Hepatocyte (in vitro differentiated cells): ENCODE measurements around the gene TMC5. TPM values are rescaled to one million over a fixed set of nuclear protein-coding genes. Genes with fewer than 3 reads are reported as not detected.
"Not testable (repeated sequence)": the region's sequence is repeated elsewhere in the genome, so short reads cannot be mapped to it uniquely, and the experiment has no call there.

Source experiments
- DNase-seq: peaks from one replicate; pipeline ENCODE4 v3.0.0-alpha.2; 2016; ENCODE audit warnings: low spot score
- H2AFZ ChIP-seq: fragments of 200-600 bp; sonication (generic); 2 replicates; pipeline ENCODE4 v1.6.0; 2016; ENCODE audit warnings: antibody characterized with exemption, mild to moderate bottlenecking
- H3K27ac ChIP-seq: fragments of 200-600 bp; sonication (generic); 2 replicates; pipeline ENCODE4 v1.5.1; 2016; ENCODE audit warnings: mild to moderate bottlenecking
- H3K27me3 ChIP-seq: fragments of 200-600 bp; sonication (generic); 2 replicates; pipeline ENCODE4 v1.6.1; 2016
- H3K36me3 ChIP-seq: fragments of 200-600 bp; sonication (generic); replicated peaks from 2 replicates; pipeline ENCODE4 v1.5.1; 2016; ENCODE audit warnings: low read depth; ENCODE audit not compliant: insufficient read depth
- H3K4me1 ChIP-seq: fragments of 200-600 bp; sonication (generic); 2 replicates; pipeline ENCODE4 v1.5.1; 2016; ENCODE audit warnings: mild to moderate bottlenecking, moderate library complexity; ENCODE audit not compliant: insufficient read depth
- H3K4me2 ChIP-seq: fragments of 200-600 bp; sonication (generic); 2 replicates; pipeline ENCODE4 v1.6.0; 2016
- H3K4me3 ChIP-seq: fragments of 200-600 bp; sonication (generic); 2 replicates; pipeline ENCODE4 v1.5.1; 2016; ENCODE audit warnings: mild to moderate bottlenecking
- H3K79me2 ChIP-seq: fragments of 200-600 bp; sonication (generic); 2 replicates; pipeline ENCODE4 v1.6.0; 2017; ENCODE audit warnings: mild to moderate bottlenecking
- H3K9me2 ChIP-seq: fragments of 200-600 bp; sonication (generic); replicated peaks from 2 replicates; pipeline ENCODE4 v1.6.0; 2017; ENCODE audit warnings: mild to moderate bottlenecking; ENCODE audit not compliant: insufficient read depth
- H3K9me3 ChIP-seq: fragments of 200-600 bp; sonication (generic); 2 replicates; pipeline ENCODE4 v1.5.1; 2016; ENCODE audit warnings: low read depth, mild to moderate bottlenecking
- H4K20me1 ChIP-seq: fragments of 200-600 bp; sonication (generic); 2 replicates; pipeline ENCODE4 v1.6.0; 2016; ENCODE audit warnings: mild to moderate bottlenecking; ENCODE audit not compliant: insufficient read depth, poor library complexity, severe bottlenecking
- EZH2 ChIP-seq: fragments of 200-600 bp; sonication (generic); IDR thresholded peaks from 2 replicates; pipeline ENCODE4 v1.6.1; 2016; ENCODE audit warnings: antibody characterized with exemption, mild to moderate bottlenecking, borderline replicate concordance
- EZH2phosphoT487 ChIP-seq: fragments of 200-600 bp; sonication (generic); IDR thresholded peaks from one replicate; pipeline ENCODE4 v1.6.1; 2018; ENCODE audit warnings: antibody characterized with exemption, mild to moderate bottlenecking, low read depth, moderate library complexity; ENCODE audit not compliant: unreplicated experiment, severe bottlenecking
- WGBS: methylation state at CpG from one replicate; pipeline ENCODE4 v1.1.6; 2016; ENCODE audit warnings: low lambda C conversion rate; ENCODE audit errors: missing lambda C conversion rate; 5-methylcytosine and 5-hydroxymethylcytosine counted together
- polyA plus RNA-seq: library from polyadenylated mRNA; unstranded; fragments of >200 nt; fragmentation: Nextera tagmentation; extraction: Ambion mirVana; gene quantifications from 2 replicates; pipeline ENCODE4 v1.2.1, GENCODE V29; 2016
- total RNA-seq: library from RNA; depleted of rRNA; stranded (reverse); fragments of >200 nt; gene quantifications from 2 replicates; pipeline ENCODE4 v1.2.3, GENCODE V29; 2014
- TF ChIP-seq, protein P1 (sequence below): fragments of 200-600 bp; sonication (generic); IDR thresholded peaks from 2 replicates; pipeline ENCODE4 v1.5.1; 2016; ENCODE audit warnings: antibody characterized with exemption, mild to moderate bottlenecking; ENCODE audit not compliant: poor library complexity

TMC5 gene
- total and polyA plus RNA-seq, 2 experiments from 2014 or later = 2.9 to 3.3 TPM

DNA sequence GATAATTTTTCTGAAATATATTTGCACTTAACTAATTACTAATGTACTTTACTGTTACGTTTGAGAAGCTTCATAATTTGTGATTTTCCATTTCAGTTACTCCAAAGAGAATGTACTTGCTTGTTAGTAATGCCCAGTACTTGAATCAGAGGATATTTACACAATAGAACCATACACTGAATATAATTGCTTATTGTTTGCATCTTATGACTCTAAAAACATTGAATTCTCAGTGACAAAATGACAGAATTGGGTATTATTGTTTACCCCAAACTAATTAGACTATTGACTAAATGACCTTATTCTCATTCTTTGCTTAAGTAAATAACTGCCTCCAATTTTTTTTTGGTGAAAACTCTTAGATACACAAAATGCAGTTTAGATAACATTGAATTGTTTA, 114.9 kb downstream of the TMC5 start:
- H3K4me3 ChIP-seq = no peak overlapping the region
- no peaks in the 10 kb centered on the region for H3K9me2 ChIP-seq
- no peaks in the 10 kb centered on the region for H3K79me2 ChIP-seq
- no peaks in the 10 kb centered on the region for H3K4me1 ChIP-seq
- no peak for DNase-seq
- H3K36me3 ChIP-seq = no peaks in the 10 kb centered on the region
- H3K27ac ChIP-seq = no peak overlapping the region
- no peak overlapping the region for H2AFZ ChIP-seq
- no peaks in the 10 kb centered on the region for H3K27me3 ChIP-seq
- no peaks in the 10 kb centered on the region for H3K9me3 ChIP-seq
- H4K20me1 ChIP-seq = no peaks in the 10 kb centered on the region
- 93% methylated on average over 1 of the region's 1 CpG for WGBS
- TF ChIP-seq, protein P1, sequence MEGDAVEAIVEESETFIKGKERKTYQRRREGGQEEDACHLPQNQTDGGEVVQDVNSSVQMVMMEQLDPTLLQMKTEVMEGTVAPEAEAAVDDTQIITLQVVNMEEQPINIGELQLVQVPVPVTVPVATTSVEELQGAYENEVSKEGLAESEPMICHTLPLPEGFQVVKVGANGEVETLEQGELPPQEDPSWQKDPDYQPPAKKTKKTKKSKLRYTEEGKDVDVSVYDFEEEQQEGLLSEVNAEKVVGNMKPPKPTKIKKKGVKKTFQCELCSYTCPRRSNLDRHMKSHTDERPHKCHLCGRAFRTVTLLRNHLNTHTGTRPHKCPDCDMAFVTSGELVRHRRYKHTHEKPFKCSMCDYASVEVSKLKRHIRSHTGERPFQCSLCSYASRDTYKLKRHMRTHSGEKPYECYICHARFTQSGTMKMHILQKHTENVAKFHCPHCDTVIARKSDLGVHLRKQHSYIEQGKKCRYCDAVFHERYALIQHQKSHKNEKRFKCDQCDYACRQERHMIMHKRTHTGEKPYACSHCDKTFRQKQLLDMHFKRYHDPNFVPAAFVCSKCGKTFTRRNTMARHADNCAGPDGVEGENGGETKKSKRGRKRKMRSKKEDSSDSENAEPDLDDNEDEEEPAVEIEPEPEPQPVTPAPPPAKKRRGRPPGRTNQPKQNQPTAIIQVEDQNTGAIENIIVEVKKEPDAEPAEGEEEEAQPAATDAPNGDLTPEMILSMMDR = no peak
- no peak for TF ChIP-seq EZH2phosphoT487
- no peak for TF ChIP-seq EZH2
- H3K4me2 ChIP-seq = no peak overlapping the region

DNA sequence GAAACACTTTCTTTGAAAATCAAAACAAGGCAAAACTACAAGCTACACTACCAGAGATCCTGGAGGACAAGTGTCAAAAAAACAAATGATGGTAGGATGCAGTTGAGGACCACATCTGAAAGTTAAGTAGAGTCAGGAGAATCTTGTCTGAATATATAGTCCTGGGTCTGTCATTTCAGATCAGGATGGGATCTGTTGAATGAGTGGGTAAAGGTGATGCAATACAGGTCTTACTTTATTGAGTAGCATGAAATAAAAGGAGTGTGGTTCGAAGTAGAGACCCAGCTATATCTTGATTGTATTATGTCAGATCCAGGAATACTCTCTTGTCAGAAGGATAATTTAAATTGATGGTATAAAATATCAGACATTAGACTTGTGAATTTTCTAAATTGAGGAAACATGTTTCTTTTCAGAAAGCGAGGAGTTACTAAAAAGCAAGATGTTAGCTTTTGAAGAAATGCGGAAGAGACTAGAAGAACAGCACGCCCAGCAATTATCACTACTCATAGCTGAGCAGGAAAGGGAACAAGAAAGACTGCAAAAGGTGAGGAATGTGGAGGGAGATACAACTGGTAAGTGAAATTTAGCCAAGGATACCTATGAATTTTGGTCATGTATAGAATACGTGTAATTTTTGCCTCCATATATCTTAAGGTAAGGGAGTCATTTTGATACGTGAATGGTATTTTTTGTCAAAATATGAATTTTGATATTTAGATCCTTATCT, 122.7 kb downstream of the TMC5 start:
- WGBS = 97% methylated on average over 6 of the region's 6 CpGs
- Histone ChIP-seq H3K9me2 (no peaks in the 10 kb centered on the region), H3K27me3 (no peaks in the 10 kb centered on the region), H3K4me2 (no peak overlapping the region), H3K4me3 (no peak overlapping the region), H4K20me1 (no peaks in the 10 kb centered on the region), H3K36me3 (no peaks in the 10 kb centered on the region), H3K27ac (no peak overlapping the region), H3K79me2 (no peaks in the 10 kb centered on the region), H3K4me1 (no peaks in the 10 kb centered on the region), H2AFZ (no peak overlapping the region), H3K9me3 (no peaks in the 10 kb centered on the region)
- DNase-seq = no peak
- TF ChIP-seq EZH2phosphoT487 (no peak), EZH2 (no peak)
- TF ChIP-seq, protein P1 = no peak

DNA sequence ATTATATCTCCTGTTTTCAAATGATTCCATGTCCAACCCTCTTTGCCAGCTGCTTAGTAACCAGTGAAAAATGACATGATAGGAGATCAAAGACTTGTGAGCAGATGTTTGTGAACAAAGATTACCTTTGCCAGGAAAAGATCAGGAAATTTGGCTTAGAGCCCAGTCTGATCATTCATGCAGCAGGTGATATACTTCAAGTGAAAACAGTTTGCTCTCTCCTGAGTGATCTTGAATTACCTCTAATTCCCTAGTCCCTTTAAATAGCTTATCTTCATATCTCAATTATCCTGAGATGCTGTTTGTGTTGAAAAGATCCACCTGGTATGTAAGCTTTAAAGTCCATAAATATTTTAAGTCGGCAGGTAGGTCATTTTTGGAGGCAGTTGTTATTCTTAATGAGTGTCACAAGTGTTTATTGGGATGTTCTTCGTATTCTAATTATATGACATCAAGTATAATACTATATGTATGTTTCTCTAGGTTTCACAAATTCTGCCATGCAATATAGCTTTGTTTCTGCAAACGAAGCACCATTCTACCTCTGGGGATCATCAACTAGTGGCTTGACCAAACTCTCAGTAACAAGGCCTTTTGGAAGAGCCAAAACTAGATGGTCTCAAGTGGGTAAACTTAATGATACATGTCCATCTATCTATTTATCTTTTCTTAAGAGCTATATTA, 124.6 kb downstream of the TMC5 start:
- Histone ChIP-seq H3K27me3 (no peaks in the 10 kb centered on the region), H3K4me2 (no peak overlapping the region), H3K79me2 (no peaks in the 10 kb centered on the region), H4K20me1 (no peaks in the 10 kb centered on the region), H3K9me3 (no peaks in the 10 kb centered on the region), H3K9me2 (no peaks in the 10 kb centered on the region), H3K36me3 (no peaks in the 10 kb centered on the region), H3K4me1 (no peaks in the 10 kb centered on the region), H3K27ac (no peak overlapping the region), H3K4me3 (no peak overlapping the region), H2AFZ (no peak overlapping the region)
- TF ChIP-seq, protein P1 = no peak
- TF ChIP-seq EZH2phosphoT487 (no peak), EZH2 (no peak)
- DNase-seq = peak; percentile 31
- 82% methylated on average over 3 of the region's 3 CpGs for WGBS

DNA sequence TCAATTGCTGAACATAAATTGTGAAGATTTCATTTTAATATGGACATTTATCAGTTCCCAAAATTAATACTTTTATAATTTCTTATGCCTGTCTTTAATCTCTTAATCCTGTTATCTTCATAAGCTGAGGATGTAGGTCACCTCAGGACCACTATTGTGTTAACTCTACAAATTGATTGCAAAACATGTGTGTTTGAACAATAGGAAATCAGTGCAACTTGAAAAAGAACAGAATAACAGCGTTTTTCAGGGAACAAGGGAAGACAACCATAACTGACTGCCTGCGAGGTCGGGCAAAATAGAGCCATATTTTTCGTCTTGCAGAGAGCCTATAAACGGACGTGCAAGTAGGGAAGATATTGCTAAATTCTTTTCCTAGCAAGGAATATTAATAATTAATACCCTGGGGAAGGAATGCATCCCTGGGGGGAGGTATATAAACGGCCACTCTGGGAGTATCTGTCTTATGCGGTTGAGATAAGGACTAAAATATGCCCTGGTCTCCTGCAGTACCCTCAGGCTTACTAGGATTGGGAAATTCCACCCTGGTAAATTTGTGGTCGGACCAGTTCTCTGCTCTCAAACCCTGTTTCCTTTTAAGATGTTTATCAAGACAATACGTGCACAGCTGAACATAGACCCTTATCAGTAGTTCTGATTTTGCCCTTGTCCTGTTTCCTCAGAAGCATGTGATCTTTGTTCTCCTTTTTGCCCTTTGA, 125.8 kb downstream of the TMC5 start:
- not testable (repeated sequence) for H3K36me3 ChIP-seq, DNase-seq, H3K27me3 ChIP-seq, H3K4me2 ChIP-seq, H3K4me1 ChIP-seq, H4K20me1 ChIP-seq, H3K9me2 ChIP-seq, H3K27ac ChIP-seq, H3K4me3 ChIP-seq, H3K9me3 ChIP-seq, H2AFZ ChIP-seq, H3K79me2 ChIP-seq
- WGBS = 78% methylated on average over 10 of the region's 10 CpGs
